K562 treated with DMSO at 1 percent for 48 hours (cell line): ENCODE data around the gene CDHR5. TPM values are rescaled to one million over a fixed set of nuclear protein-coding genes. Genes with fewer than 3 reads are reported as not detected.

Source experiments
- total RNA-seq: library from RNA; unstranded; fragments of 300-600 nt; gene quantifications from 2 replicates; pipeline ENCODE4 v1.2.3, GENCODE V29; 2022; ENCODE audit warnings: low replicate concordance; ENCODE audit errors: extremely low read depth

Gene CDHR5, protein sequence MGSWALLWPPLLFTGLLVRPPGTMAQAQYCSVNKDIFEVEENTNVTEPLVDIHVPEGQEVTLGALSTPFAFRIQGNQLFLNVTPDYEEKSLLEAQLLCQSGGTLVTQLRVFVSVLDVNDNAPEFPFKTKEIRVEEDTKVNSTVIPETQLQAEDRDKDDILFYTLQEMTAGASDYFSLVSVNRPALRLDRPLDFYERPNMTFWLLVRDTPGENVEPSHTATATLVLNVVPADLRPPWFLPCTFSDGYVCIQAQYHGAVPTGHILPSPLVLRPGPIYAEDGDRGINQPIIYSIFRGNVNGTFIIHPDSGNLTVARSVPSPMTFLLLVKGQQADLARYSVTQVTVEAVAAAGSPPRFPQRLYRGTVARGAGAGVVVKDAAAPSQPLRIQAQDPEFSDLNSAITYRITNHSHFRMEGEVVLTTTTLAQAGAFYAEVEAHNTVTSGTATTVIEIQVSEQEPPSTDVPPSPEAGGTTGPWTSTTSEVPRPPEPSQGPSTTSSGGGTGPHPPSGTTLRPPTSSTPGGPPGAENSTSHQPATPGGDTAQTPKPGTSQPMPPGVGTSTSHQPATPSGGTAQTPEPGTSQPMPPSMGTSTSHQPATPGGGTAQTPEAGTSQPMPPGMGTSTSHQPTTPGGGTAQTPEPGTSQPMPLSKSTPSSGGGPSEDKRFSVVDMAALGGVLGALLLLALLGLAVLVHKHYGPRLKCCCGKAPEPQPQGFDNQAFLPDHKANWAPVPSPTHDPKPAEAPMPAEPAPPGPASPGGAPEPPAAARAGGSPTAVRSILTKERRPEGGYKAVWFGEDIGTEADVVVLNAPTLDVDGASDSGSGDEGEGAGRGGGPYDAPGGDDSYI
- total RNA-seq, result not detected in 2 replicates

DNA sequence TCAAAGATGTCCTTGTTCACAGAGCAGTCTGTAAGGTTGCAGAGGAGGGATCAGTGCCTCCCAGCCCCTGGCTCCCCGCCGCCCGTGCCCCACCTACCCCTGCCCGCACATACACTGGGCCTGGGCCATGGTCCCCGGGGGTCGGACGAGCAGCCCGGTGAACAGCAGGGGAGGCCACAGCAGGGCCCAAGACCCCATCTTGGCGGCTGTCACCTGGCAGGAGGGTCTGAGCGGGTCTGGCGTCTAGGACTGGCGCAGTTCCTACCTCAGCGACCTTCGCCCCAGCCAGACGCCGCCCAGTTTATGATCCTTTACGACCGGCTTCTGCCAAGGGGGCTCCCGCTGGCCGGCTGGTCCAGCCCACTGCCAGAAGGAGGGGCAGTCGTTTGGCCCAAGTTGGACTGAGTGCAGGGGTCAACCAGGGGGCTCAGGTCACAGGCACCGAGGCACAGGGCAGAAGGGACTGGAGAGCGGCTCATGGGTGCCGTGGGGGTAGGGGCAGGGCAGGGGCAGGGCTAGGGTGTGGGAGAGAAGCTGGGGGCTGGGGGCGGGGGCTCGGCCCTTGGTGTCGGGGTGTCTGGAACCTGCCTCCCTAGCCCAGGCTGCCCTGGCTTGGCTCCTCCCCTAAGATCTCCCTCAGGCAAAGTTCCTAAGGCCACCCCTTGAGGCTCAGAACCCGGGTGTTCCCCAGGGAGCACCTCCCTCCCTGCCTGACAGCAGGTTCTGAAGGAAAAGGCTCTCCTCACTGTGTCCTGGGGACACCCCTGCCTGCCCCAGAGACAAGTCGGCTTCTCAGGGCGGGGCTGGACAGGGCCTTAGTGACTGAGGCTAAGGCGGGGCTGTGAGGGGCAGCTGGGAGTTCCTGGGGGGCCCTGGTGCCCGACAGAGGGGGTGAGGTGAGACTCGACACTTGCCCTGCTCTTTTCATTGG lies at the start of gene CDHR5:
TSS of gene CDHR5 (minus strand) at position 251 of the 931 bp plus-strand sequence. CDS start at position 198, 53 bp downstream.

DNA sequence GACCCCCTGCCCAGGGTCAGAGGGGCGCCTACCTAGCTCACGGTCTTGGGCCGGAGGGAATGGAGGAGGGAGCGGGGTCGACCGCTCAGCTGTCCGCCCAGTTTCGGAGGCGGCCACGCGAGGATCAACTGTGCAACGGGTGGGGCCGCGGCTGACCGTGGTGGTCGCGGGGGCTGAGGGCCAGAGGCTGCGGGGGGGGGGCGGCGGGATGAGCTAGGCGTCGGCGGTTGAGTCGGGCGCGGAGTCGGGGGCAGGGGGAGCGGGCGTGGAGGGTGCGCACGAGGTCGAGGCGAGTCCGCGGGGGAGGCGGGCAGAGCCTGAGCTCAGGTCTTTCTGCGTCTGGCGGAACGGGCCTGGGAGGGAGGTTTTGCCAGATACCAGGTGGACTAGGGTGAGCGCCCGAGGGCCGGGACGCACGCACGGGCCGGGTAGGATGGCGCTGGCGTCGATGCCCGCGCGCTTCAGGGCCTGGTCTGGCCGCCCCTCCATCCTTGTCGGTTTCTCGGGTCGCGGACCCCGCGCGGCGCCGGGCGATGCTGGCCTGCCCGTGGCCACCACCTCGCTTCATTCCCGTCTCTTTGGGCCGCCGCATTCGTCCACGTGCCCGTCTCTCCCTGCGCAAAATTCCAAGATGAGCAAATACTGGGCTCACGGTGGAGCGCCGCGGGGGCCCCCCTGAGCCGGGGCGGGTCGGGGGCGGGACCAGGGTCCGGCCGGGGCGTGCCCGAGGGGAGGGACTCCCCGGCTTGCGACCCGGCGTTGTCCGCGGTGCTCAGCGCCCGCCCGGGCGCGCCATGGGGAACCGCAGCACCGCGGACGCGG lies 12.0 kb upstream of the CDHR5 start, which contains the start of gene DRD4:
TSS of gene DRD4 (plus strand) at position 759 of the 822 bp plus-strand sequence. CDS start at position 795, 36 bp downstream.

DNA sequence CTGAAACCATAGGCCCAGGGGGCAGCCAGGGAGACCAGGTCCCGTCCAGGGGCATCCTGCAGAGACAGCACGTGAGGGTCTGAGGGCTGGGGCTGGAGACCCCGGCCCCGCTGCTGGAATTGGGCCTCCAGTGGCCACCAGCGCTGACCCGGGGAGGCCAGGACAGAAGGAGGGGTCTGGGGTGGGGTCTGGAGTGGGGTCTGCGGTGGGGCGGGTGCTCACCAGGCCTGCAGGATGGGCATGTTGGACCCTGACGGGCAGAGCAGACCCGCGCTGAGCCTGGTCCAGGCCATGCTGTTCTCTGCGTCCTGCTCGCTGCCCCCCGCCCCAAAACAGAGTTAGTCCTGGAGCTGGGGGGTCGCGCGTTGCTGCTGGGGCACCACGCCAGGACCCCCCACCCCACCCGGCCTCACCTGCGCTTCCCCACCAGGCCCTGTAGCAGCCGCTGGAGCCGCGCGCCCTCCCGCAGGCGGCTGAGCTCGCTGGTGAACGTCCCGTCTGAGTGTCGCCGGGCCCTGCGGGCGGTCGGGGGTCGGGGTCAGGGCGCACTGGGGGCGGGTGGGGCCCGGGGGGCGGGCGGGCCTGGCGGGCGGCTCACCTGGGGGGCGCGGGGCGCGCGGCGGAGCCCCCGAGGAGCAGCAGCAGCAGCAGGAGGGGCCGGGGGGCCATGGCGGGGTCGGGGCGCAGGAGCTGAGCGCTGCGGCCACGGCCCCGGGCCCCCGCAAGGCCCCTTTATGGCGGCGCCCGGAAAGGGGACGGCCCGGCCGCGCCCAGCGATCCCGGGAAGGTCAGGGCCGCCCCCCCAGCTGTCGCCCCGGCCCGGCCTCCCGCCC lies 1.9 kb upstream of the CDHR5 start, which contains the start of gene SCT:
TSS of gene SCT (minus strand) at position 707 of the 833 bp plus-strand sequence. CDS start at position 669, 38 bp downstream.

DNA sequence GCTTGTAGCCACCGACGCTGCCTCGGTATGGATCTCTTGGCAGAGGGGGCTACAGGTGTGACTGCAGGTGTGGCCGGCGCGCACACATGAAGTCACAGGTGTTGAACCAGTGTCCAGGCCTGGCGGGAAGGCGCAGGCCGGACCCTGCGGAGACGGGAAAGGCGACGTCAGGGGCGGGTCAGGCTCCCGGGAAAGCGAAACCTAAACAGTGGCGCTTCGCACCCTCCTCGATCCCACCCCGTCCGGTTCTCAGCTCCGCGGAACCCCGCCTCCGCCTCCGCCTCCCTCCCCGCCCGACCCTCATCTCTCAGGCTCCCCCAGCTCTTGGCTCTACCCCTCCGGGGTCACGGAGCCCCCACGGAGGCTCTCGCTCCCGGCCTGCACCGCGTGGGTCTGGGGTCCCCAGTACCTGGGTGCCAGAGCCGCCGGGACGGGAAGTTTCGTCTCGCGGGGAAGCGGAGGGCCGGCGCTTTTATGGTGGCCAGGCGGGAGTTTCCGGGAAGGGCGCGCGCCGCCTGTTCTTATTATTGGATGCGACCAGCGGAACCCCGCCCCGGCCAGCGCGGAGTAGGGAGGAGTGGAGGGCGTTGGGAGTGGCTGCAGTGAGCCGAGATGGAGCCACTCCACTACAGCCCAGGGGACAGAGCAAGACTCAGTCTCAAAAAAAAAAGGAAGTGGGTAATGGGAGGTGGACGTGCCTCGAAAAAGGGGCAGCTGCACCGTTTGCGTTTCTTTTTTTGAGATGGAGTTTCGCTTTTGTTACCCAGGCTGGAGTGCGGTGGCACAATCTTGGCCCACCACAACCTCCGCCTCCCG lies 9.0 kb downstream of the CDHR5 start, which contains the start of gene IRF7:
TSS of gene IRF7 (minus strand) at position 447 of the 816 bp plus-strand sequence. CDS start 586 bp downstream, outside the sequence.

DNA sequence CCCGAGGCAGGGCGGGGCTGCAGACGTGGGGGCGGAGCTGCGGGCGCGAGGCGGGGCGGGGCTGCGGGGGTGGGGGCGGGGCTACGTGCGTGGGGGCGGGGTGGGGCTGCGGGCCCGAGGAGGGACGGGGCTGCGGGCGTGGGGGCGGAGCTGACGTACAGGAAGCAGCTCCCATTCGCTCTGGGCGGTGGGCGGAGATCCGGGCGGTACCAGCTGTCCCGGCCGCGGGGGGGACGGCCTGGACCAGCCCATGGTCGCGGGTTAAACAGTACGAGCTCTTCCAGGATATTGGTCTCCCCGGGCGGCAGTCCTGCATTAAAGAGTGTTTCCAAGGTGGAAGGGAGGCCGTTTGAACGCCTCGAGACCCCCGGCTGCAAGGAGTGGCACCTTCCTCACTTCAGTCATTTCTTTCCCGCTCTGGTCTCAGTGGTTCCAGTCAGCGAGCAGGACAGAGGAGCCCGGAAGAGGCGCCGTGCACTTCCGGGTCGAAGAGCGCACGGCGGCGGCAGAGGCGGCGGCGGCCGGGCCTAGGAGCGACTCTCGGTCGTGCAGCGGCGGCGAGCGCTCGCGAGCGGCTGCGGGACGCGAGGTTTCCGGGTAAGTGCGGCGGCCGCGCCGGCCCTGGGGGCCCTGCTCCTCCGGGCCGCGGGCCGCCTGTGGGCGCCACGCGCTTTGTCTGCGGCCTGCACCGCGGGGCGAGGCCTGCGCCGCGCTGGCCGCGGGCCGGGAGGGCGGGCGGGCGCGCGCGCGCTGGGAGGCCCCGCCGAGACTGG lies 48.6 kb downstream of the CDHR5 start, which contains the start of gene PHRF1:
TSS of gene PHRF1 (plus strand) at position 475 of the 773 bp plus-strand sequence. CDS start 5,043 bp downstream, outside the sequence.

Other genes with a start within 250 kb of the CDHR5 start
- not detected in 2 replicates for gene PKP3, start 230.7 kb downstream of the CDHR5 start, total RNA-seq
- gene SIGIRR, start 210.0 kb downstream of the CDHR5 start, total RNA-seq, result not detected in 2 replicates
- not detected in 2 replicates for gene ANO9, start 182.9 kb downstream of the CDHR5 start, total RNA-seq
- not detected in 2 replicates for gene PTDSS2, start 174.7 kb downstream of the CDHR5 start, total RNA-seq
- not detected in 2 replicates for gene RNH1, start 117.7 kb downstream of the CDHR5 start, total RNA-seq
- not detected in 2 replicates for gene HRAS, start 89.4 kb downstream of the CDHR5 start, total RNA-seq
- gene LRRC56, start 87.4 kb downstream of the CDHR5 start, total RNA-seq, result not detected in 2 replicates
- not detected in 2 replicates for gene LMNTD2, start 64.2 kb downstream of the CDHR5 start, total RNA-seq
- gene RASSF7, start 64.0 kb downstream of the CDHR5 start, total RNA-seq, result not detected in 2 replicates
- gene PHRF1, start 48.5 kb downstream of the CDHR5 start, total RNA-seq, result not detected in 2 replicates
- gene IRF7, start 9.0 kb downstream of the CDHR5 start, total RNA-seq, result not detected in 2 replicates
- not detected in 2 replicates for gene SCT, start 2.2 kb upstream of the CDHR5 start, total RNA-seq
- gene DRD4, start 12.3 kb upstream of the CDHR5 start, total RNA-seq, result not detected in 2 replicates
- not detected in 2 replicates for gene DEAF1, start 70.3 kb upstream of the CDHR5 start, total RNA-seq
- gene TMEM80, start 70.9 kb upstream of the CDHR5 start, total RNA-seq, result not detected in 2 replicates
- gene EPS8L2, start 81.3 kb upstream of the CDHR5 start, total RNA-seq, result not detected in 2 replicates
- 394 TPM in 1 of 2 replicates, not detected in the other for gene TALDO1, start 122.5 kb upstream of the CDHR5 start, total RNA-seq
- not detected in 2 replicates for gene GATD1, start 152.5 kb upstream of the CDHR5 start, total RNA-seq
- gene CEND1, start 165.1 kb upstream of the CDHR5 start, total RNA-seq, result not detected in 2 replicates
- not detected in 2 replicates for gene SLC25A22, start 173.3 kb upstream of the CDHR5 start, total RNA-seq
- not detected in 2 replicates for gene PIDD1, start 180.3 kb upstream of the CDHR5 start, total RNA-seq
- not detected in 2 replicates for gene RPLP2, start 185.0 kb upstream of the CDHR5 start, total RNA-seq
- gene PNPLA2, start 194.0 kb upstream of the CDHR5 start, total RNA-seq, result 265 TPM in 1 of 2 replicates, not detected in the other
- gene CRACR2B, start 203.0 kb upstream of the CDHR5 start, total RNA-seq, result not detected in 2 replicates
- 775 TPM in 1 of 2 replicates, not detected in the other for gene CD151, start 208.0 kb upstream of the CDHR5 start, total RNA-seq
- not detected in 2 replicates for gene POLR2L, start 217.6 kb upstream of the CDHR5 start, total RNA-seq
- not detected in 2 replicates for gene TSPAN4, start 217.9 kb upstream of the CDHR5 start, total RNA-seq